Brain pericyte (primary cell): ENCODE data around the gene MTERF4.

Source experiments
- DNase-seq: peaks from one replicate; pipeline ENCODE4 v3.0.0-alpha.2; 2012; ENCODE audit warnings: low read depth, low spot score

MTERF4 gene

GRCh38 chr2:241133436-241133820 is 31.3 kb upstream of the MTERF4 start:
- DNase-seq, result no peak

GRCh38 chr2:241132538-241133435 is 30.7 kb upstream of the MTERF4 start:
- DNase-seq, result no peak

GRCh38 chr2:241131531-241131930 is 29.4 kb upstream of the MTERF4 start:
- no peak for DNase-seq

GRCh38 chr2:241130316-241130715 is 28.2 kb upstream of the MTERF4 start:
- DNase-seq, result no peak

- no peak for DNase-seq
Measured at GRCh38 chr2:241129086-241129871, 27.2 kb upstream of the MTERF4 start.

- DNase-seq, result no peak
Measured at GRCh38 chr2:241128266-241128665, 26.2 kb upstream of the MTERF4 start.

GRCh38 chr2:241126771-241127202 is 24.7 kb upstream of the MTERF4 start:
- DNase-seq, result no peak

- DNase-seq, result no peak
Measured at GRCh38 chr2:241126201-241126611, 24.1 kb upstream of the MTERF4 start.

- DNase-seq, result no peak
Measured at GRCh38 chr2:241125626-241126025, 23.5 kb upstream of the MTERF4 start.

GRCh38 chr2:241123816-241124536 is 21.9 kb upstream of the MTERF4 start:
- no peak for DNase-seq

GRCh38 chr2:241122376-241123002 is 20.4 kb upstream of the MTERF4 start:
- DNase-seq, result no peak

- DNase-seq, result no peak
Measured at GRCh38 chr2:241121008-241121407, 18.9 kb upstream of the MTERF4 start.

GRCh38 chr2:241120440-241120839 is 18.4 kb upstream of the MTERF4 start:
- DNase-seq, result no peak

GRCh38 chr2:241118737-241119505 is 16.8 kb upstream of the MTERF4 start:
- DNase-seq, result no peak

- DNase-seq, result no peak
Measured at GRCh38 chr2:241116606-241117560, 14.8 kb upstream of the MTERF4 start.

- DNase-seq, result no peak
Measured at GRCh38 chr2:241115361-241115760, 13.3 kb upstream of the MTERF4 start.

- DNase-seq, result no peak
Measured at GRCh38 chr2:241114836-241115235, 12.7 kb upstream of the MTERF4 start.

- no peak for DNase-seq
Measured at GRCh38 chr2:241112592-241112991, 10.5 kb upstream of the MTERF4 start.

- DNase-seq, result no peak
Measured at GRCh38 chr2:241112046-241112445, 10.0 kb upstream of the MTERF4 start.

- DNase-seq, result no peak
Measured at GRCh38 chr2:241111440-241111805, 9.3 kb upstream of the MTERF4 start.
